KMS-11 (cell line): ENCODE data around the gene LRRC43.

Experiments
- H2AFZ ChIP-seq: fragments of 200-600 bp; sonication (generic); 2 replicates; pipeline ENCODE4 v1.6.1; 2016; ENCODE audit warnings: antibody characterized with exemption, mixed run types, low read depth
- H3K27ac ChIP-seq: fragments of 200-600 bp; sonication (generic); 2 replicates; pipeline ENCODE4 v1.6.1; 2016; ENCODE audit warnings: mild to moderate bottlenecking, mixed run types
- H3K27me3 ChIP-seq: fragments of 200-600 bp; sonication (generic); 2 replicates; pipeline ENCODE4 v1.6.1; 2017; ENCODE audit warnings: mild to moderate bottlenecking, low read depth, mixed run types, moderate library complexity; ENCODE audit not compliant: insufficient read depth
- H3K36me3 ChIP-seq: fragments of 200-600 bp; sonication (generic); 2 replicates; pipeline ENCODE4 v1.6.1; 2017; ENCODE audit warnings: mild to moderate bottlenecking, mixed run types; ENCODE audit not compliant: insufficient read depth
- H3K4me1 ChIP-seq: fragments of 200-600 bp; sonication (generic); 2 replicates; pipeline ENCODE4 v1.6.1; 2016; ENCODE audit warnings: mild to moderate bottlenecking, low read depth, mixed run types; ENCODE audit not compliant: poor library complexity, severe bottlenecking
- H3K4me2 ChIP-seq: fragments of 200-600 bp; sonication (generic); 2 replicates; pipeline ENCODE4 v1.7.0; 2016; ENCODE audit warnings: mild to moderate bottlenecking, mixed run types
- H3K4me3 ChIP-seq: fragments of 200-600 bp; sonication (generic); IDR thresholded peaks from 2 replicates; pipeline ENCODE4 v1.6.1; 2017; ENCODE audit warnings: low read depth, low read length, mixed read lengths; ENCODE audit not compliant: insufficient read depth
- H3K79me2 ChIP-seq: fragments of 200-600 bp; sonication (generic); 2 replicates; pipeline ENCODE4 v1.6.1; 2016; ENCODE audit warnings: low read depth, mixed run types; ENCODE audit not compliant: insufficient read depth
- H3K9ac ChIP-seq: fragments of 200-600 bp; sonication (generic); 2 replicates; pipeline ENCODE4 v1.6.1; 2016; ENCODE audit warnings: mild to moderate bottlenecking, mixed run types
- H4K20me1 ChIP-seq: fragments of 200-600 bp; sonication (generic); 2 replicates; pipeline ENCODE4 v1.6.1; 2016; ENCODE audit warnings: mild to moderate bottlenecking, mixed run types; ENCODE audit not compliant: insufficient read depth
- CTCF ChIP-seq: fragments of 200-600 bp; sonication (generic); conservative IDR thresholded peaks from 2 replicates; pipeline ENCODE4 v1.6.1; 2017; ENCODE audit warnings: low read depth, mild to moderate bottlenecking, antibody characterized with exemption, low read length, moderate library complexity, mixed read lengths

Gene LRRC43

GRCh38 chr12:122152754-122153153 lies 30.2 kb upstream of the LRRC43 start:
- no peak overlapping the region for H3K9ac ChIP-seq
- TF ChIP-seq CTCF: no peak
- H3K79me2 ChIP-seq: no peaks in the 10 kb centered on the region
- H3K4me2 ChIP-seq: no peak overlapping the region
- no peak overlapping the region for H3K4me3 ChIP-seq
- H3K4me1 ChIP-seq: no peaks in the 10 kb centered on the region
- H3K27ac ChIP-seq: no peak overlapping the region
- H3K36me3 ChIP-seq: no peaks in the 10 kb centered on the region
- no peaks in the 10 kb centered on the region for H3K27me3 ChIP-seq
- no peak overlapping the region for H2AFZ ChIP-seq
- no peaks in the 10 kb centered on the region for H4K20me1 ChIP-seq

GRCh38 chr12:122155705-122156104 lies 27.2 kb upstream of the LRRC43 start:
- no peak overlapping the region for H3K9ac ChIP-seq
- no peaks in the 10 kb centered on the region for H3K36me3 ChIP-seq
- TF ChIP-seq CTCF: no peak
- H3K4me3 ChIP-seq: no peak overlapping the region
- no peak overlapping the region for H3K27ac ChIP-seq
- no peaks in the 10 kb centered on the region for H3K27me3 ChIP-seq
- no peak overlapping the region for H3K4me2 ChIP-seq
- no peaks in the 10 kb centered on the region for H3K79me2 ChIP-seq
- no peaks in the 10 kb centered on the region for H4K20me1 ChIP-seq
- H3K4me1 ChIP-seq: no peaks in the 10 kb centered on the region
- no peak overlapping the region for H2AFZ ChIP-seq

GRCh38 chr12:122158700-122159285 lies 24.1 kb upstream of the LRRC43 start:
- no peaks in the 10 kb centered on the region for H3K4me1 ChIP-seq
- no peak overlapping the region for H2AFZ ChIP-seq
- H3K4me3 ChIP-seq: no peak overlapping the region
- H3K4me2 ChIP-seq: no peak overlapping the region
- TF ChIP-seq CTCF: no peak
- H3K27me3 ChIP-seq: no peaks in the 10 kb centered on the region
- no peaks in the 10 kb centered on the region for H3K79me2 ChIP-seq
- H3K9ac ChIP-seq: no peak overlapping the region
- no peaks in the 10 kb centered on the region for H4K20me1 ChIP-seq
- no peaks in the 10 kb centered on the region for H3K36me3 ChIP-seq
- no peak overlapping the region for H3K27ac ChIP-seq

- H3K9ac ChIP-seq: no peak overlapping the region
- no peaks in the 10 kb centered on the region for H3K36me3 ChIP-seq
- no peaks in the 10 kb centered on the region for H3K27me3 ChIP-seq
- H3K4me2 ChIP-seq: no peak overlapping the region
- no peak overlapping the region for H2AFZ ChIP-seq
- TF ChIP-seq CTCF: no peak
- H3K27ac ChIP-seq: no peak overlapping the region
- no peaks in the 10 kb centered on the region for H3K4me1 ChIP-seq
- H3K4me3 ChIP-seq: no peak overlapping the region
- no peaks in the 10 kb centered on the region for H3K79me2 ChIP-seq
- H4K20me1 ChIP-seq: no peaks in the 10 kb centered on the region
These were observed 23.0 kb upstream of the LRRC43 start for GRCh38 chr12:122159882-122160281.
